G401.6 (cell line): ENCODE data around the gene ZNF207.
"Not testable (repeated sequence)": the region's sequence is repeated elsewhere in the genome, so short reads cannot be mapped to it uniquely, and the experiment has no call there.

Experiments used
- FAIRE-seq: peaks from 2 replicates; lab custom pipeline; 2012; peaks lifted over from hg19 to GRCh38; lab: Jason Lieb, UNC

The ZNF207 gene

GRCh38 chr17:32388613-32389459, 38.9 kb downstream of the ZNF207 start:
- no peak for FAIRE-seq

GRCh38 chr17:32393904-32394303, 43.9 kb downstream of the ZNF207 start:
- no peak for FAIRE-seq

- no peak for FAIRE-seq
These were observed 46.4 kb downstream of the ZNF207 start for GRCh38 chr17:32396343-32396742.

GRCh38 chr17:32398946-32399345, 49.0 kb downstream of the ZNF207 start:
- no peak for FAIRE-seq

GRCh38 chr17:32410085-32410484, 60.1 kb downstream of the ZNF207 start:
- FAIRE-seq, result not testable (repeated sequence)

DNA sequence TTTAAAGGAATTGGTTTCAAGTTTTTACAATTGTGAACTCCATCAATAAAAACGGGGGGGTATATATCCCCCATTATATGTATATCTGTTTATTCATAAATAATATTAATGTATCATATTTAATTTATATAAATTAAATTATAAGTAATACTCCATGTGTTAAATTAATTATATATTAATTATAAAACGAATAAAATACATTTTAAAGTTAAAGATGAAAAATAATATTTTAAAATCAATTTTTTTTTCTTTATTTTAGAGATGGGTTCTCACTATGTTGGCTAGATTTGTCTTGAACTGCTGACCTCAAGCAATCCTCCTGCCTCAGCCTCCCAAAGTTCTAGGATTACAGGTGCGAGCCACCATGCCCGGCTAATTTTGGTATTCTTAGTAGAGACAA, 76.9 kb downstream of the ZNF207 start:
- peak; percentile 75 for FAIRE-seq

DNA sequence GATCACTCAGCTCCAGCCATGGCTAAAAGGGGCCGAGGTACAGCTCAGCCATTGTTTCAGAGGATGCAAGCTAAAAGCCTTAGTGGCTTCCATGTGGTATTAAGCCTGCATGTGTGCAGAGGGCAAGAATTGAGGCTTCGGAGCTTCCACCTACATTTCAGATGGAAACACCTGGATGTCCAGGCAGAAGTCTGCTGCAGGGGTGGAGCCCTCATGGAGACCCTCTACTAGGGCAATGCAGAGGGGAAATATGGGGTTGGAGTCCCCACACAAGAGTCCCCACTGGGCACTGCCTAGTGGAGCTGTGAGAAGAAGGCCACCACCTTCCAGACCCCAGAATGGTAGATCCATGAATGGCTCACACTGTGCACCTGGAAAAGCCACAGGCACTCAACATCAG, 79.6 kb downstream of the ZNF207 start:
- FAIRE-seq, result no peak
